ENCODE data around the gene TRH.
"Not testable (repeated sequence)": the region's sequence is repeated elsewhere in the genome, so short reads cannot be mapped to it uniquely, and the experiment has no call there.

The TRH gene

DNA sequence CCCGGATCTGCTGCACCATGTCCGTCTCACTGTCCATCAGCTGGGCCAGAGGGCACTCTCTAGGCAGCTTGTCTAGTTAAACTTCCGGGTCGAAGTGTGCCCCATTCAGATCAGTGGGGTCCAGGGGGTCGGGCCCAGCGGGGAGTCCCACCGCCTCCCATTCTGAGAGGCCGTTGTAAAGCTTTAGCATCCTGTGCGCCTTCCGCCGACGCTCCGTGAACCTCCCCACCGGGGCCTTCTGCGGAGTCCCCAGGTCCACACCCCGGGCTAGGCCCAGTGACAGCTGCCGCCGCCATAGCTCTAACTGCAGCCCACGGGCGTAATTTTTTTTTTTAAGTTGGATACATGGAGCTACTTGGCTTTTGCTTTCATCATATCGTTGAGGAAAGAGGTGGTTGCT is 38.7 kb downstream of the TRH start:
- not testable (repeated sequence) for DNase-seq

GRCh38 chr3:130014526-130014925 is 40.0 kb downstream of the TRH start:
- no peak for DNase-seq

DNA sequence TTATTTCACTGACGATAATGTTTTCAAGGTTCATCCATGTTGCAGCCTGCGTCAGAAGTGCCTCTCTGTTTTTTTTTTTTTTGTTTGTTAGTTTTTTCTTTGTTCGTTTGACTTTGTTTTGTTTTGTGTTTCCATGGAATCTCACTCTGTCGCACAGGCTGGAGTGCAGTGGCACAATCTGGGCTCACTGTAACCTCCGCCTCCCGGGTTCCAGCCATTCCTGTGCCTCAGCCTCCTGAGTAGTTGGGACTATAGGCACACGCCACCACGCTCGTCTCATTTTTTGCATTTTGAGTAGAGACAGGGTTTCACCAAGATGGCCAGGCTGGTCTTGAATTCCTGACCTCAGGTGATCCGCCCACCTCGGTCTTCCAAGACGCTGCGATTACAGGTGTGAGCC is 43.1 kb downstream of the TRH start:
- not testable (repeated sequence) for DNase-seq

GRCh38 chr3:130026146-130026829 is 51.8 kb downstream of the TRH start:
- DNase-seq, result not testable (repeated sequence)

GRCh38 chr3:130027437-130027836 is 52.9 kb downstream of the TRH start:
- DNase-seq, result not testable (repeated sequence)
